Ovary (tissue), 3 donors: ENCODE results near the gene TRPM5.

ENCODE experiments used
- CTCF ChIP-seq, 3 donors: fragments of 450-650 bp in 2 of 3; fragments of 200-600 bp in 1 of 3; IDR thresholded peaks; one replicate each; pipeline versions ENCODE4 v1.5.1 to v1.8.0; 2016 to 2022; ENCODE audit warnings: antibody characterized with exemption in 3 of 3, mild to moderate bottlenecking in 1 of 3
- EP300 ChIP-seq: sonication (generic); formaldehyde crosslinking; IDR thresholded peaks from one replicate; pipeline ENCODE4 v1.6.1; 2017; ENCODE audit warnings: antibody characterized with exemption
- POLR2A ChIP-seq: fragments of 450-650 bp; IDR thresholded peaks from one replicate; pipeline ENCODE4 v1.6.1; 2017; ENCODE audit warnings: antibody characterized with exemption, mild to moderate bottlenecking, moderate library complexity
- donor health status: DM: no; HTN: no; CAD: no.

- TF ChIP-seq POLR2A (no peak), EP300 (no peak), CTCF (IDR thresholded peaks at IDR 0.05) (no peak)
These were observed 27.4 kb upstream of the TRPM5 start for GRCh38 chr11:2471804-2472096.
